NB4 (cell line): ENCODE data around the gene PAPPA2.

Source experiments
- CTCF ChIP-seq: IDR thresholded peaks from one replicate; pipeline ENCODE4 v1.5.1; 2012; ENCODE audit warnings: low read depth, low read length
- POLR2A ChIP-seq: IDR thresholded peaks from 2 replicates; pipeline ENCODE4 v1.6.1; 2011; ENCODE audit warnings: mild to moderate bottlenecking; ENCODE audit not compliant: insufficient read length; ENCODE audit errors: extremely low read depth

- TF ChIP-seq CTCF: no peak
- no peak for TF ChIP-seq POLR2A
These were observed 31.5 kb downstream of the PAPPA2 start for GRCh38 chr1:176494436-176494835.
